Activated CD8-positive, alpha-beta T cell treated with anti-CD3 and anti-CD28 coated beads for 36 hours (primary cell): ENCODE data around the gene LRP10. TPM values are rescaled to one million over a fixed set of nuclear protein-coding genes. Genes with fewer than 3 reads are reported as not detected.
A peak's percentile ranks its signal among the peaks of the same experiment; 100 is the strongest.

Experiments
- ATAC-seq: fragments of 200-7000 bp; cut with Tn5 transposase; one replicate; pipeline ENCODE4 v1.10.0; 2021; ENCODE audit warnings: mild to moderate bottlenecking, moderate library complexity
- CTCF ChIA-PET: fragments of 350-600 bp; sonication (Branson Sonifier 250); formaldehyde crosslinking; loops from one replicate; lab custom pipeline; 2021; ENCODE audit warnings: antibody characterized with exemption; lab: Charles Lee
- POLR2A ChIA-PET: fragments of 350-600 bp; sonication (Branson Sonifier 250); formaldehyde crosslinking; loops from one replicate; lab custom pipeline; 2021; ENCODE audit warnings: antibody characterized with exemption; lab: Charles Lee
- DNase-seq: peaks from one replicate; pipeline ENCODE4 v3.0.0-alpha.2; 2020
- H3K27ac Mint-ChIP-seq: one replicate; pipeline ENCODE4 v1.8.0; 2021; ENCODE audit warnings: mild to moderate bottlenecking, mixed read lengths
- H3K27me3 Mint-ChIP-seq: one replicate; pipeline ENCODE4 v1.8.0; 2021; ENCODE audit warnings: mixed read lengths
- H3K36me3 Mint-ChIP-seq: one replicate; pipeline ENCODE4 v1.8.0; 2021; ENCODE audit warnings: low read depth, mixed read lengths
- H3K4me1 Mint-ChIP-seq: one replicate; pipeline ENCODE4 v1.8.0; 2021; ENCODE audit warnings: low read depth, mixed read lengths
- H3K4me3 Mint-ChIP-seq: one replicate; pipeline ENCODE4 v1.8.0; 2021; ENCODE audit warnings: mild to moderate bottlenecking, moderate library complexity, mixed read lengths
- H3K9me3 Mint-ChIP-seq: one replicate; pipeline ENCODE4 v1.8.0; 2021; ENCODE audit warnings: mixed read lengths
- CTCF ChIP-seq: fragments of 200-600 bp; IDR thresholded peaks from one replicate; pipeline ENCODE4 v1.8.0; 2022; ENCODE audit warnings: antibody characterized with exemption, mild to moderate bottlenecking
- intact Hi-C: fragments of 100-400 bp; cut with micrococcal nuclease; formaldehyde crosslinking; loops from one replicate; pipeline ENCODE4 v1.10.0; 2022
- total RNA-seq, 2 experiments: library from RNA; stranded (reverse); gene quantifications; one replicate each; pipeline ENCODE4 v1.2.3, GENCODE V29; 2021

Gene LRP10
- total RNA-seq, 2 experiments from 2014 or later: 18.7 to 21.0 TPM

- peaks cover 17% of the 10 kb centered on the region for H3K27me3 Mint-ChIP-seq
- POLR2A ChIA-PET: interaction anchor here (1.5 kb wide), 1 partner anchor 35 kb away, joined by 3 read pairs; no protein-coding TSS in a partner anchor
- no peaks in the 10 kb centered on the region for H3K36me3 Mint-ChIP-seq
- no peak for TF ChIP-seq CTCF
- no peaks in the 10 kb centered on the region for H3K9me3 Mint-ChIP-seq
- peaks cover 10% of the 10 kb centered on the region for H3K4me1 Mint-ChIP-seq
- no peak overlapping the region for H3K4me3 Mint-ChIP-seq
- CTCF ChIA-PET: interaction anchor here (1.2 to 20.8 kb wide), 7 partner anchors 8 to 305 kb away, joined by 4 to 469 read pairs (median 9); partner anchors contain the start of genes LRP10, MMP14 and MRPL52
- intact Hi-C loops: no loop called here
- ATAC-seq (no peak), DNase-seq (no peak)
- H3K27ac Mint-ChIP-seq: no peak overlapping the region
Measured at GRCh38 chr14:22861651-22862050, 9.9 kb upstream of the LRP10 start.

- ATAC-seq (no peak), DNase-seq (no peak)
- ChIA-PET POLR2A (interaction anchor here (0.7 kb wide), 1 partner anchor 43 kb away, joined by 3 read pairs; no protein-coding TSS in a partner anchor), CTCF (interaction anchor here (0.7 to 20.8 kb wide), 7 partner anchors 7 to 37 kb away, joined by 3 to 469 read pairs (median 4); partner anchors contain the start of genes LRP10, MMP14, MRPL52 and REM2)
- Mint-ChIP-seq H3K36me3 (no peaks in the 10 kb centered on the region), H3K27ac (no peak overlapping the region), H3K9me3 (no peaks in the 10 kb centered on the region), H3K4me1 (peaks cover 2% of the 10 kb centered on the region), H3K27me3 (peaks cover 10% of the 10 kb centered on the region), H3K4me3 (no peak overlapping the region)
- intact Hi-C loops: no loop called here
- TF ChIP-seq CTCF: no peak
Measured at GRCh38 chr14:22864979-22865378, 6.6 kb upstream of the LRP10 start.

GRCh38 chr14:22865424-22866405 lies 5.8 kb upstream of the LRP10 start:
- Mint-ChIP-seq H3K27me3 (peaks cover 10% of the 10 kb centered on the region), H3K27ac (no peak overlapping the region), H3K36me3 (no peaks in the 10 kb centered on the region), H3K4me3 (no peak overlapping the region), H3K4me1 (peaks cover 6% of the 10 kb centered on the region), H3K9me3 (no peaks in the 10 kb centered on the region)
- TF ChIP-seq CTCF: peak; percentile 28
- no peak for ATAC-seq
- peak; percentile 33 for DNase-seq
- ChIA-PET POLR2A (interaction anchor here (0.6 to 1.1 kb wide), 2 partner anchors 100 to 313 kb away, joined by 3 read pairs; no protein-coding TSS in a partner anchor), CTCF (interaction anchor here (0.7 to 20.8 kb wide), 8 partner anchors 6 to 37 kb away, joined by 3 to 469 read pairs (median 4); partner anchors contain the start of genes LRP10, MMP14, MRPL52 and REM2)
- intact Hi-C loops: no loop called here

- no peak overlapping the region for H3K27ac Mint-ChIP-seq
Measured at GRCh38 chr14:22866874-22867273, 4.7 kb upstream of the LRP10 start.

More at GRCh38 chr14:22866874-22867273, 4.7 kb upstream of the LRP10 start:
- Mint-ChIP-seq H3K4me1 (peaks cover 12% of the 10 kb centered on the region), H3K36me3 (no peaks in the 10 kb centered on the region), H3K27me3 (peaks cover 4% of the 10 kb centered on the region), H3K9me3 (no peaks in the 10 kb centered on the region), H3K4me3 (no peak overlapping the region)
- POLR2A ChIA-PET: interaction anchor here (0.6 to 1.1 kb wide), 2 partner anchors 101 to 314 kb away, joined by 3 read pairs; no protein-coding TSS in a partner anchor
- CTCF ChIA-PET: interaction anchor here (1.4 to 20.8 kb wide), 2 partner anchors 8 to 38 kb away, joined by 3 to 469 read pairs; partner anchors contain the start of genes MMP14 and MRPL52
- TF ChIP-seq CTCF: no peak
- DNase-seq (no peak), ATAC-seq (no peak)
- intact Hi-C loops: no loop called here
